SU-DHL-6 (cell line): ENCODE measurements around the gene PDZD7.

Experiments
- CTCF ChIP-seq: fragments of 200-600 bp; sonication (generic); IDR thresholded peaks from one replicate; pipeline ENCODE4 v1.5.1; 2017; ENCODE audit warnings: antibody characterized with exemption, mild to moderate bottlenecking, low read length, moderate library complexity; ENCODE audit not compliant: insufficient read depth, poor library complexity, severe bottlenecking
- EZH2phosphoT487 ChIP-seq: fragments of 200-600 bp; sonication (generic), shearing (Covaris generic); conservative IDR thresholded peaks from 2 replicates; pipeline ENCODE4 v1.6.1; 2018; ENCODE audit warnings: mild to moderate bottlenecking, antibody characterized with exemption, low read length, moderate library complexity, mixed read lengths

GRCh38 chr10:101038484-101038883, 7.6 kb upstream of the PDZD7 start:
- TF ChIP-seq EZH2phosphoT487 (no peak), CTCF (no peak)
